Mesendoderm (in vitro differentiated cells): Measurements from ENCODE around the gene RBM6.

Experiments used
- DNase-seq: peaks from one replicate; pipeline ENCODE4 v3.0.0; 2013
- H2AK5ac ChIP-seq: 2 replicates; pipeline ENCODE4 v1.6.1; 2013; ENCODE audit warnings: low read length, inconsistent platforms
- H2BK120ac ChIP-seq: 2 replicates; pipeline ENCODE4 v1.6.1; 2013; ENCODE audit warnings: low read depth, mild to moderate bottlenecking, low read length, moderate library complexity, mixed read lengths
- H2BK15ac ChIP-seq: replicated peaks from 2 replicates; pipeline ENCODE4 v1.6.1; 2013; ENCODE audit warnings: low read depth, mild to moderate bottlenecking, moderate library complexity
- H2BK5ac ChIP-seq: 2 replicates; pipeline ENCODE4 v1.6.1; 2013; ENCODE audit warnings: low read length, inconsistent platforms
- H3K18ac ChIP-seq: 2 replicates; pipeline ENCODE4 v1.6.1; 2013; ENCODE audit warnings: mild to moderate bottlenecking, low read length, mixed read lengths
- H3K23ac ChIP-seq: one replicate; pipeline ENCODE4 v1.6.1; 2013; ENCODE audit warnings: low read length
- H3K27ac ChIP-seq: 2 replicates; pipeline ENCODE4 v1.5.1; 2013; ENCODE audit warnings: low read depth, mild to moderate bottlenecking, inconsistent platforms, low read length, moderate library complexity
- H3K27me3 ChIP-seq: 2 replicates; pipeline ENCODE4 v1.6.1; 2013; ENCODE audit warnings: low read length, control low read depth, mild to moderate bottlenecking, inconsistent platforms; ENCODE audit not compliant: insufficient read depth, poor library complexity
- H3K36me3 ChIP-seq: 2 replicates; pipeline ENCODE4 v1.6.1; 2013; ENCODE audit warnings: low read length, inconsistent platforms; ENCODE audit not compliant: control insufficient read depth, insufficient read depth
- H3K4ac ChIP-seq: one replicate; pipeline ENCODE4 v1.6.1; 2013; ENCODE audit warnings: low read depth, mild to moderate bottlenecking, low read length, moderate library complexity
- H3K4me1 ChIP-seq: 2 replicates; pipeline ENCODE4 v1.6.1; 2013; ENCODE audit warnings: low read depth, low read length, inconsistent platforms; ENCODE audit not compliant: control insufficient read depth
- H3K4me2 ChIP-seq: 2 replicates; pipeline ENCODE4 v1.6.1; 2013; ENCODE audit warnings: low read length
- H3K4me3 ChIP-seq: 2 replicates; pipeline ENCODE4 v1.5.1; 2013; ENCODE audit warnings: mild to moderate bottlenecking, low read length
- H3K56ac ChIP-seq: one replicate; pipeline ENCODE4 v1.6.1; 2013; ENCODE audit warnings: low read length
- H3K79me1 ChIP-seq: 2 replicates; pipeline ENCODE4 v1.6.1; 2013; ENCODE audit warnings: low read length, inconsistent platforms
- H3K79me2 ChIP-seq: 2 replicates; pipeline ENCODE4 v1.6.1; 2013; ENCODE audit warnings: mild to moderate bottlenecking, low read length; ENCODE audit not compliant: control insufficient read depth, insufficient read depth
- H3K9ac ChIP-seq: 2 replicates; pipeline ENCODE4 v1.6.1; 2013; ENCODE audit warnings: low read length, inconsistent platforms
- H4K5ac ChIP-seq: one replicate; pipeline ENCODE4 v1.6.1; 2013; ENCODE audit warnings: low read length
- H4K8ac ChIP-seq: one replicate; pipeline ENCODE4 v1.6.1; 2013; ENCODE audit warnings: low read depth, mild to moderate bottlenecking, control low read depth, low read length, moderate library complexity
- WGBS: extraction: QIAGEN DNeasy Blood & Tissue Kit; methylation state at CpG from one replicate; pipeline ENCODE4 v1.1.7; 2013; ENCODE audit warnings: low lambda C conversion rate, missing lambda C conversion rate; ENCODE audit not compliant: insufficient coverage; ENCODE audit errors: extremely low coverage; 5-methylcytosine and 5-hydroxymethylcytosine counted together

Gene RBM6

DNA sequence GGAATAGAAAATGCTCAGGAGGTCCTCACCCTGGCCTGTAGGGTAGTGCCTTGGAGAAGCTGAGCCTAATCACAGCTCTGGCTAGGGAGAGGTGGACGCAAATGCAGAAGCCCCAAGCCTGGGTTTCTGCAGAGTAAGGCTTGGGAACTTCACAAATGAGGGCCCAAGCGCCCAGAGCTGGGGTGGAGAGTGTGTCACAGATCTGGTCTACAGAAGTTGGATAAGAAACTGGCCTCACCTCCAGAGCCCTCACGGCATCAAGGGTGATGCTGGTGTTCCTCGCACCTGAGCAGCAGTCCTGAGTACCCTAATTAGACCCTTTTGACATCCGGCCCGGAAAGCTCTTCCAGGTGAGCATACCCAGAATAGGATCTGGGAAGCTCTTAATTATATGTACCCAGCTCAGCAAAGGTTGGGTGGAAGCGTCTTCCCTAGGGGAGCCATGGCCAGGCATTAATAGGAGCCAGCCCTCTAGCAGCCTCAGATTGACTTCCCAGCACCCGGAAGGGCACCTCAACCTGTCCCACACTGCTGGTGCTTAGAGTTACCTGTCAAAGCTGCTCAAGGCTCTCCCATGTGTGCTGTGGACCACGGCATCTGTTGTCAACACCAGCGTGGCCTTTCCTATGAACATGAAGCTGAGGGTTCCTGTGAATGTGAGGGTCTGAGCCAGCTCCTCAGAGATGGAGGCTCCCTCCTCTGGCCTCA, 180.6 kb downstream of the RBM6 start:
- no peak overlapping the region for H3K27ac ChIP-seq
- no CpG with 5 or more reads among the region's 10 CpGs for WGBS

DNA sequence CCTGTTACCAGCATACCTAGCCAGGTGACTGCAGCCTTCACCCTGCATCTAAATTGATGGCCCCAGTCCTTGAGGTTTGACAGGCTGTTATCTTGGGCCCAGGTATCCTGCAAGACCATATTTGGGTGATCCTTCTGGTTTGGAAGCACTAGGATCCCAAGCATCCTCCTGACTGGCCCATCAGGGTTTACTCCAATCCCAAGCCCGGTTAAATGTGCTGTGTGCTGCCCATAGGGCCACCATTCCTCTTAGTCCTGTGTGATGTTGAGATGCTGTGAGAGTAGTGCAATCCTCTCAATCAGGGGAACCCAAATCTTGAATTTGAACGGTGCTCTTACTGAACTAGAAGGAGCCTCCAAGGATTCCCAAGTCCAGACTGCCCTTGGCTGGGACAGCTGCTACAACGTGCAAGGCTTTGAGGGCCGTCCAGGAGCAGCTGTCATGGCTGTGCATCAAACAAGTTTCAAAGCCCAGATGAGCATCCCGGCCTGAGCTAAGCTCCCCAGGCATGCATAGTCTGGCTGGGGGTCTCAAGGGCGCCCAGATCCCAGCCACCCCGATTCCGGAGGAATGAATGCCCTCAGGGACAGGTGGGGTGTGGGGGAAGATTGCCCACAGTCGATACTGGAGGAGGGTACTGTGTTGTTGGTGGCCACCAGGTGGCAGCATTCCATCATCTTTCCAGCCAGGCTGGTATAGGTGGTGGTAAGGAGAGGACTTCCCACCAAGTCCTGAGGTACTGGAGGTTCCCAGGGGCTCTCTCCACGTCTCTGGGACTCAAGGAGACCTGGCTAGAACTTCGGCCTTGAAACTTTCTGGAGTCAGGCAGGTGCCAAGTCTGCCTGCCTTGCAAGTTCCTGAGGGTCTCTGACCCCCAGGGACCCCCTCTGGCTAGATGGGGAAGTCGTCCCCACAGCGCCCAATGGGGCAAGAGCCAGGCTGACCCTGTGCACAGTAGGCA, 181.4 kb downstream of the RBM6 start:
- no peak overlapping the region for H3K18ac ChIP-seq
- no peak overlapping the region for H3K9ac ChIP-seq
- H2BK120ac ChIP-seq = no peak overlapping the region
- H2AK5ac ChIP-seq = no peak overlapping the region
- H3K79me2 ChIP-seq = no peaks in the 10 kb centered on the region
- H3K23ac ChIP-seq = no peak overlapping the region
- H2BK15ac ChIP-seq = no peak overlapping the region
- peaks cover 20% of the 10 kb centered on the region for H3K36me3 ChIP-seq
- H2BK5ac ChIP-seq = no peak overlapping the region
- H3K79me1 ChIP-seq = no peaks in the 10 kb centered on the region
- DNase-seq = peak; percentile 85
- WGBS = no CpG with 5 or more reads among the region's 13 CpGs
- no peak overlapping the region for H3K56ac ChIP-seq
- H3K27me3 ChIP-seq = no peaks in the 10 kb centered on the region
- peaks cover 10% of the 10 kb centered on the region for H3K4me1 ChIP-seq
- no peak overlapping the region for H3K27ac ChIP-seq
- no peak overlapping the region for H4K8ac ChIP-seq
- H3K4ac ChIP-seq = no peak overlapping the region
- H3K4me2 ChIP-seq = no peak overlapping the region
- no peak overlapping the region for H3K4me3 ChIP-seq
- no peak overlapping the region for H4K5ac ChIP-seq

More for the DNA sequence above, 180.6 kb downstream of the RBM6 start:
- H3K4me1 ChIP-seq = peaks cover 1% of the 10 kb centered on the region
- H2AK5ac ChIP-seq = no peak overlapping the region
- H3K79me1 ChIP-seq = no peaks in the 10 kb centered on the region
- no peak overlapping the region for H2BK120ac ChIP-seq
- no peak overlapping the region for H3K56ac ChIP-seq
- H4K5ac ChIP-seq = no peak overlapping the region
- H2BK15ac ChIP-seq = no peak overlapping the region
- H3K9ac ChIP-seq = no peak overlapping the region
- no peak overlapping the region for H3K4me2 ChIP-seq
- DNase-seq = no peak
- no peaks in the 10 kb centered on the region for H3K79me2 ChIP-seq
- H3K4me3 ChIP-seq = no peak overlapping the region
- no peak overlapping the region for H3K18ac ChIP-seq
- H2BK5ac ChIP-seq = no peak overlapping the region
- no peak overlapping the region for H4K8ac ChIP-seq
- H3K23ac ChIP-seq = no peak overlapping the region
- H3K27me3 ChIP-seq = no peaks in the 10 kb centered on the region
- peaks cover 25% of the 10 kb centered on the region for H3K36me3 ChIP-seq
- no peak overlapping the region for H3K4ac ChIP-seq

DNA sequence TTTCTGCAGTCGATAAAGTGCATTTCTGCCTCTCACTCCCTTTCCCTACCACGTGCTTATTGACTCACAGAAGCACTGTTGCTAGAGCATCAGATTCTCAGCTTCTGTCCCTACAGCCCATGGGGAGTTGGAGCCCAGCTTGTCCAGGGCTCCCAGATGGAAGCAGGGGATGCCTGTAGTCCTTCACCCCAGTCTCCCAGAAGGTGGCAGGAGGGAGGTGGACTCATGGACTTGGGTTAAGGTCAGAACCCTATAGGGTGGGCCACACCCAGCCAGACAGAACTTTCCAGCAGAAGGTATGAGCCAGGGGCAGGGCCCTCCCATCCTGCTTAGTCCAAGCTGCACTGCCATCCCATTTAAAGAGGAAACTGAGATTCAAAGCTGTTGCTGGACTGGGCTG, 182.1 kb downstream of the RBM6 start:
- H3K27me3 ChIP-seq = no peaks in the 10 kb centered on the region
- no peaks in the 10 kb centered on the region for H3K79me2 ChIP-seq
- no peak overlapping the region for H3K23ac ChIP-seq
- H4K8ac ChIP-seq = no peak overlapping the region
- no peaks in the 10 kb centered on the region for H3K79me1 ChIP-seq
- DNase-seq = no peak
- no peak overlapping the region for H2AK5ac ChIP-seq
- H3K9ac ChIP-seq = no peak overlapping the region
- H3K18ac ChIP-seq = no peak overlapping the region
- no peak overlapping the region for H2BK5ac ChIP-seq
- H2BK15ac ChIP-seq = no peak overlapping the region
- H3K4me3 ChIP-seq = no peak overlapping the region
- H3K4me2 ChIP-seq = no peak overlapping the region
- no CpG with 5 or more reads among the region's 2 CpGs for whole genome bisulfite sequencing
- H3K56ac ChIP-seq = no peak overlapping the region
- H2BK120ac ChIP-seq = no peak overlapping the region
- H4K5ac ChIP-seq = no peak overlapping the region
- H3K4me1 ChIP-seq = peaks cover 14% of the 10 kb centered on the region
- H3K27ac ChIP-seq = no peak overlapping the region
- peaks cover 15% of the 10 kb centered on the region for H3K36me3 ChIP-seq
- no peak overlapping the region for H3K4ac ChIP-seq

DNA sequence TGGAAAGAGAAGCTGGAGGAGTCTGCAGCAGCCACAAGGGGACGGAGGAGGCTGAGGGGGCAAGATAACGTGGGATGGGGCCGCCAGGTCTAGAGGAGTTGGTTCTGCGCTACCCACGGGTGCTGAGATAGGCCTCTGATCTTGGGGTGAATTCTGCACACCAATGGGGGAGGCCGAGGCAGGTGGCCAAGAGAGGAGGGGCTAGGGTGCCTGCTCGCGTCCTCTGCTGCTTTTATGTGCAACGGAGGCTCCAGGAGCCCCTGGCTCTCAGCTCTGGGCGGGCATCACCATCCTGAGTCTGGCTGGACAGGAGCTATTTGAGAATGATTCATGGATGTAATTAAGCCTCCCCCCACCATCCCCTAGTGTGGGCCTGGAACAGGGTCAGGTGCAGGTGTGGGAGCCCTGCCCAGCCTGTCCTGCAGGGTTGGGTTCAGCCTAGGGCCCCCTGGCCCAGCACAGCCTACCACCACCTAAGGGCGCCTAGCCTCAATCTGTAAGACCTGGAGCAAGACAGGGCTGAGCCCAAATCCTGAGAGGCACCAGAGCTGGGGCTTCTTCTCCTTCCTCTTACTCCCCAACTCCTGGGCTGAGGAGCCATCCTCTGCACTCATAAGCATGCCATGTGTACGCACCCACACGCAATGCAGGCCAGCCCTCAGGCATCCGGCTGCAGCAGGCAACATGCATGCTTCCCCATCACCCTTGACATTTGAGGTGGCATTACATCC, 182.9 kb downstream of the RBM6 start:
- no peak overlapping the region for H3K27ac ChIP-seq
- H3K18ac ChIP-seq = no peak overlapping the region
- no peak for DNase-seq
- no peak overlapping the region for H2BK15ac ChIP-seq
- H3K79me2 ChIP-seq = no peaks in the 10 kb centered on the region
- H3K4me2 ChIP-seq = no peak overlapping the region
- no peak overlapping the region for H3K9ac ChIP-seq
- no peak overlapping the region for H3K56ac ChIP-seq
- no peak overlapping the region for H2BK120ac ChIP-seq
- no peak overlapping the region for H3K4ac ChIP-seq
- H2AK5ac ChIP-seq = no peak overlapping the region
- no peaks in the 10 kb centered on the region for H3K27me3 ChIP-seq
- no peak overlapping the region for H4K5ac ChIP-seq
- H3K79me1 ChIP-seq = no peaks in the 10 kb centered on the region
- no peak overlapping the region for H2BK5ac ChIP-seq
- WGBS = no CpG with 5 or more reads among the region's 14 CpGs
- no peak overlapping the region for H4K8ac ChIP-seq
- H3K36me3 ChIP-seq = peaks cover 11% of the 10 kb centered on the region
- H3K4me1 ChIP-seq = peaks cover 14% of the 10 kb centered on the region
- H3K23ac ChIP-seq = no peak overlapping the region
- H3K4me3 ChIP-seq = no peak overlapping the region

DNA sequence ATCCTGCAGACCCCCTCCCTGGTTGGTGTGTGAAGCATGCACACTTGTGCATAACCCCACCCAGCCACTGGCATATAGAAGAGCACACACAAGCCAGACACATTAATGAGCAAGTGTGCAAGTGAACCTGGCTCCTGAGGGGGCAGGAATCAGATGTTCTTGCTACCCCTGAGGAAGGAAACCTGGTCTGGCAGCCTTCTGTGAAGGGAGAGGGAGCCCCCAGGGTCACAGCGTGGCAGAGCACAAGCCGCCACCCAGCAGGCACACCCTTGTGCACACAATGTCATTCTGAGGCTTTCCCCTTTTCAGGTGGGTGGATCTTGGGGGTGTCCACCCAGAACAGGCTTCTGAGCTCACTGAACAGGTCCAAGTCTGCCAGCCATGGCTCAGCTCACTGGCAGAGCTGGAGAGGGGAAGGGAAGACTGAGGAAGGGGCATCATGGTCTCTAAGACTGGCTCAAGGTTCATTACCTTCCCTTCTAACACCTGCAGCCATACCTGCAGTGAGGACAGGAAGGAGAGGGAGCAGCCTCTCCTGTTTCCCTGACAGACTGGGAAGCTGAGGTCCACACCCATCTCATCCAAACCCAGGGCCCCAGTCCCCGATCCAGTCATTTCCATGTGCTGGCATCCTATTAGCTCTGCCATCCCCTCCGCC, 183.6 kb downstream of the RBM6 start:
- Histone ChIP-seq H3K4me2 (no peak overlapping the region), H3K27ac (no peak overlapping the region), H3K27me3 (no peaks in the 10 kb centered on the region), H2BK120ac (no peak overlapping the region), H3K4ac (no peak overlapping the region), H3K23ac (no peak overlapping the region), H4K5ac (no peak overlapping the region), H3K4me3 (no peak overlapping the region), H3K4me1 (peaks cover 14% of the 10 kb centered on the region), H3K9ac (no peak overlapping the region), H3K18ac (no peak overlapping the region), H2BK5ac (no peak overlapping the region), H3K79me2 (no peaks in the 10 kb centered on the region), H3K79me1 (no peaks in the 10 kb centered on the region), H3K56ac (no peak overlapping the region), H2BK15ac (no peak overlapping the region), H3K36me3 (peaks cover 6% of the 10 kb centered on the region), H4K8ac (no peak overlapping the region), H2AK5ac (no peak overlapping the region)
- no peak for DNase-seq
- WGBS = no CpG with 5 or more reads among the region's 4 CpGs
